ENCODE measurements around the gene MRI1.
"Not testable (repeated sequence)": the region's sequence is repeated elsewhere in the genome, so short reads cannot be mapped to it uniquely, and the experiment has no call there.

MRI1 gene

GRCh38 chr19:13764101-13764807 lies at the start of gene MRI1:
MRI1 (plus strand) TSS chr19:13764522; CDS start chr19:13764589, 67 bp downstream.
- DNase-seq, result peak; percentile 74

GRCh38 chr19:13717194-13717643 lies 47.1 kb upstream of the MRI1 start:
- DNase-seq, result no peak

DNA sequence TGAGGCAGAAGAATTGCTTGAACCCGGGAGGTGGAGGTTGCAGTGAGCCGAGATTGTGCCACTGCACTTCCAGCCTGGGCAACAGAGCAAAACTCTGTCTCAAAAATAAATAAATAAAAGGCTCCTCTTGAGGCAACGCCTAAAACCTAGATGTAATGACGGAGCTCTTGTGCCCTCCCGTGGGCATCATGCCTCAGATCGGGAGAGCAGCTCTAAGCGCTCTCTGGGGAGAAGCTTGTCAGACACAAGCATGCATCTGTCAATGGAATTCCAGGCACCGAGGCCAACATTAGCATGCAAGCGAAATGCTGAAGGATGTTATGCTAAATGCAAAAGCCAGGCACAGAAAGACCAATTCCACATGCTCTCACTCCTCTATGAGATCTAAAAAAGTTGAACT lies 45.6 kb upstream of the MRI1 start:
- DNase-seq, result peak; percentile 48

GRCh38 chr19:13722146-13722545 lies 42.2 kb upstream of the MRI1 start:
- no peak for DNase-seq

DNA sequence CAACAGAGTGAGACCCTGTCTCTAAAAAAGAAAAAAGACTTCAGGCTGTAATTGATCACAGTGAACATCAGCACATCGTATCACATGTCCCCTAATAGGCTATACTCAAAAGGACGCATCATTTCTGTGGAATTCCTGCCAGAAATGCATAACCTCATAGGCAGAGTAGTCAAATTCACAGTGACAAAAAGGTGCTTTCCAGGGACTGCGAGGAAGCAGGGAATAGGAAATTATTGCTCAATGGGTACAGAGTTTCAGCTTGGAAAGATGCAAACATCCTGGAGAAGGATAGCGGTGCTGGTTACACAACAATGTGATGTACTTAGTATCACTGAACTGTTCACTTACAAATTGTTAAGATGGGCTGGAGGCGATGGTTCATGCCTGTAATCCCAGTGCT lies 41.1 kb upstream of the MRI1 start:
- no peak for DNase-seq

- DNase-seq, result no peak
These were observed 38.0 kb upstream of the MRI1 start for GRCh38 chr19:13726323-13726722.

- no peak for DNase-seq
These were observed 36.5 kb upstream of the MRI1 start for GRCh38 chr19:13727798-13728197.

DNA sequence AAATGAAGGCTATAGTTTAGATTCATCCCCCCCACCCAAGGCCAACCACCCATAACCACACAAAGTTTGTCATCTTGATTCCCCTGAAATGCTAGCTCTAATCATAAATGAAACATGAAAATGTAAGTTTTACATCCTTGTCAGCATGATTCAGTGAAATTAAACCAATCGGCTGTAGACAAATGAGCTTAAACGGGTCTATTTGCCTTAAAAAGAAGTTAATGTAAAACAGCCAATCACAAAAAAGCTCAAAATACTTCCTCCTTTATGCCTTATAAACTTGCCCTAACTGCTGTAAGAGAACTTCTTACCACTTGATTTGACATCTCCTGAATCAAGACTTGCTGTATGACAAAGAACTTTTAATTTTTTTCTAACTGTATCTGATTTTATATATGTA lies 34.5 kb upstream of the MRI1 start:
- DNase-seq, result no peak

DNA sequence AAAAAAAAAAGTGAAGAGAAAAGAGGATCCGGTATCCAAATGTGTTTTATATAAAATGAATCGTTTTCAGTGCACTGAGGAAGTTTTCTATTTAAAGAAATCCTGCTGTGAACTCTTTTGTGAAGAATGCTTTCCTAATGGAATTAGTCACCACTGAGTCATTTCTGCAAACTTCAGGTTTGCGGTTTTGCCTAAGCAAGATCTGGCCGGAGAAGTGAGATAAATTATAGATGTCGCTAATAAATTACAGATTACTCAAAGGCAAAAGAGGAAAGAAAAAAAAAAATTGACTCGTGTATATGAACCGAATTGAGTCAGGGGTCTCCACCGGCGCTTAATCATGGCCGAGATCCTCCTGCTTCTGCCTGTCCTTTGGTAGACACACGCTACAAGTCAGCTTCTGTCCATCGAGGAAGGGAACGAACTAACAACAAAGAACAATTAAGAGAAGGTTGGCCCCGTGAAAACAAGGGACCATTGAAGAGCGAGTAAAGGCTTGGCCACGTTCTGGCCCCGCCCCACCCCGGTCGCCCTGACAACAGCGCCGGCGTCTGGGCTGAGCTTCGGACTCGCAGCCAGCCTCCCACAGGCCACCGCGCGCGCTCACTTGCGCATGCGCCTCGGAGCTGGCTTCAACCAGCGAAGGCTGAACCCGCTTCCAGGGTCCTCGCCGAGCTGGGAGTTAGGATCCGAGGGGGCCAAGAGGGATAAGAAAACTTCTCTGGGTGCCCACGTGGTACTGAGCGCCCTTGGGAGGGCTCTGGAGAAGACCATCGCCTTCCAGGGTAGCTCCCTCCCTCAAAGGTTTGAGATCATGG lies 33.0 kb upstream of the MRI1 start:
- DNase-seq, result peak; percentile 98

GRCh38 chr19:13732337-13732736 lies 32.0 kb upstream of the MRI1 start:
- no peak for DNase-seq

- no peak for DNase-seq
These were observed 29.6 kb upstream of the MRI1 start for GRCh38 chr19:13734751-13735150.

- DNase-seq, result no peak
These were observed 26.2 kb upstream of the MRI1 start for GRCh38 chr19:13738073-13738472.

GRCh38 chr19:13741893-13742292 lies 22.4 kb upstream of the MRI1 start:
- DNase-seq, result no peak

- no peak for DNase-seq
These were observed 21.6 kb upstream of the MRI1 start for GRCh38 chr19:13742756-13743155.

DNA sequence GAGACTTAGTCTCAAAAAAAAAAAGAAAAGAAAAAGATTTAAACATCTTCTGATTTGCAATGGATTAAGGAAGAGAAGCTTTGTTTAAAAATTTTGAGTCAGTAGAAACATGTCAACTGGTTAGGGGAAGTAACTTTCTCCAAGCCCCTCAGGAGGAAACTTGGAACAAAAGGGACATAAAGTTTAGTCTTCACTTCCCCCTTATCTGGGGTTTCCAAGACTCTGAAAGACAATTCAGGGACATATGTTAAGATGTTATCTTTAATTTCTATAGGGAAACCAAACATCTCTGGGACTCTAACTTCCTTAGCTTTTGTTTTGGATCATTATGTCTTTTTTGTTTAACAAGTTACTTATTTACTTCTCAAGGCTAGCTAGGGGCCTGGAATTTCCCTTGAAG lies 20.1 kb upstream of the MRI1 start:
- DNase-seq, result no peak

- no peak for DNase-seq
These were observed 17.2 kb upstream of the MRI1 start for GRCh38 chr19:13747098-13747453.

DNA sequence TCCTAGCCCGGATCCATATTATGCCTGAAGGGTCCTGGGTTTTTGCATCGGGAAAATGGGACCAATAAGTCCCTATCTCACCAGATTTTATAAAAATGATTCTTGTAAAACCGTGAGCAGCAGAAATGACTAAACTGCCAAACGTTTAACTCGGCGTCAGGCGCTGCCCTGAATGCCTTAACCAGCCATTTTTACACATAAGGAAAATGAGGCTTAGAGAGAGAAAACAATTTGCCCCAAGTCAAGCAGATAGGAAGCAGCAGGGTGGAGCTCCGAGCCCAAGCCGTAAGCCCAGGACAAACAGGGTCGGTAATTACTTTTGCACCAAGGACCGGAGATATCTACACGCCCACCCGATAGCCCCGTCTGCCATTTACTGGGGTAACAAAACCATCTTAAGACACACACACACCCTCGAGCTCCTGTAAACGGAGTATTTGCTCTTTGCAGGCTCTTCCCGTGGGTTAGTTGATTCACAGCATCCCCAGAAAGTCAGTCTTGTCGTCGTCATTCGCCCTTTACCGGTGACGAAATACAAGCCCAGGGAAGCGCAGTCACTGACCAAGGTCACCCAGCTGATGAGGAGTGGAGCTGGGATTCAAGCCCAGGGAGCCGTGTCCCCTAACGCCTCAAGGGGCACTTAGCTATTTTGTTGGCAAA lies 16.0 kb upstream of the MRI1 start:
- DNase-seq, result peak; percentile 28

GRCh38 chr19:13751436-13751835 lies 12.9 kb upstream of the MRI1 start:
- DNase-seq, result no peak

- DNase-seq, result not testable (repeated sequence)
These were observed 10.7 kb upstream of the MRI1 start for GRCh38 chr19:13753622-13754021.

- no peak for DNase-seq
These were observed 8.1 kb upstream of the MRI1 start for GRCh38 chr19:13756210-13756609.

DNA sequence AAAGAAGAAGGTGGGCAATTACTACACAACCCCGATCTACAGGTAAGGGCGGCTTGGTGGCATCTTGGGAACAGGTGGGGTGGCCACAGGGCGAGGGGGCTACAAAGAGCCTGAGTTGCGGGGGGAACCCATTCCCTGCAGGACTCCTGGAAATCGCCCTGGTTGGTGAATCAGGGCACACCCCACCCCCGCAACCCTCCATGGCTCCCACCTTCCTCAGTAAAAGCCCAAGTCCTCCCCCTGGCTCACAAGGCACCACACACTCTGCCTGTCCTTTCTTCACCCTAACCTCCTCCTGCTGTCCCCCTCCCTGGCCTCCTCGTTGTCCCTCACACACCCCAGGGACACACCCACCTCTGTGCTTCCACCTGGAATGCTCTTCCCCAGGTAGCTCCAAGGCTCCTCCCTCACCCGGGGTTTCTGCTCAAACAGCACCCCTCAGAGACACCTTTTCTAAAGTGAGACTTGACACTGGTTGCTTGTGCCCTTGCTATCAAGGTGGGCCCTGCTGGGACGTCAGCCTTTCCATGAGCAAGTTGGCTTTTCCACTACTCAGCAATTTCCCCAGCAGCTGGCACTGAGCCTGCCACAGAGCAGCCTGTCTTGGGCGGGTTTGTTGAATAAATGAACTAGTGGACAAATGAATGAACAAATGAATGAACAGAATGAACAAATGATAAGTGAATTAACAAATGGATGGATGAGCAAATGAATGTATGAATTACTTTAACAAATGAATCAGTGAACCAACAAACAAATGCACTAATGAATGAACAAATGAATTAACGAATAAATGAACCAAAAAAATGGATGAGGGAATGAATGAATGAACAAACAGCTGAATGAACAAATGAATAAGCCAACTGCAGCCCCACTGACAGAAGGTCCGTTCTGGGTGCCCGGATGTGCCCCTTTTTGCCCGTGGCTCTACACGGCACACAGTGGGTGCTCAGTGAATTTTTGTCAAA lies 6.2 kb upstream of the MRI1 start:
- no peak for DNase-seq

DNA sequence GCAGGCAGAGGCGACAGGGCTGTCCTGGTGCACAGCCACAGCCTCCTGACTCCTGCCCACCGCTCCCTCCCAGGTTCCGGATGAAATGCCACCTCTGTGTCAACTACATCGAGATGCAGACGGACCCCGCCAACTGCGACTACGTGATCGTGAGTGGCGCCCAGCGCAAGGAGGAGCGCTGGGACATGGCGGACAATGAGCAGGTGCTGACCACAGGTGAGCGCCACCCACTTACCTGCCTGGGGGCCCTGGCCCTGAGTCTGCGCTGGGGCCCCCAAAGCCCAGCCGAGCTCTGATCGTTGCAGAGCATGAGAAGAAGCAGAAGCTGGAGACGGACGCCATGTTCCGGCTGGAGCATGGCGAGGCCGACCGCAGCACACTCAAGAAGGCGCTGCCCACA lies 5.5 kb upstream of the MRI1 start:
- no peak for DNase-seq

GRCh38 chr19:13761423-13761822 lies 2.9 kb upstream of the MRI1 start:
- no peak for DNase-seq

Data from midbrain (tissue), 1 donor.